HPDE6-E6E7 (cell line): ENCODE results near the gene SPRED2.

ENCODE experiments used
- DNase-seq: peaks from one replicate; pipeline ENCODE4 v3.0.0; 2011; ENCODE audit warnings: missing footprints; ENCODE audit errors: extremely low spot score

Gene SPRED2

DNA sequence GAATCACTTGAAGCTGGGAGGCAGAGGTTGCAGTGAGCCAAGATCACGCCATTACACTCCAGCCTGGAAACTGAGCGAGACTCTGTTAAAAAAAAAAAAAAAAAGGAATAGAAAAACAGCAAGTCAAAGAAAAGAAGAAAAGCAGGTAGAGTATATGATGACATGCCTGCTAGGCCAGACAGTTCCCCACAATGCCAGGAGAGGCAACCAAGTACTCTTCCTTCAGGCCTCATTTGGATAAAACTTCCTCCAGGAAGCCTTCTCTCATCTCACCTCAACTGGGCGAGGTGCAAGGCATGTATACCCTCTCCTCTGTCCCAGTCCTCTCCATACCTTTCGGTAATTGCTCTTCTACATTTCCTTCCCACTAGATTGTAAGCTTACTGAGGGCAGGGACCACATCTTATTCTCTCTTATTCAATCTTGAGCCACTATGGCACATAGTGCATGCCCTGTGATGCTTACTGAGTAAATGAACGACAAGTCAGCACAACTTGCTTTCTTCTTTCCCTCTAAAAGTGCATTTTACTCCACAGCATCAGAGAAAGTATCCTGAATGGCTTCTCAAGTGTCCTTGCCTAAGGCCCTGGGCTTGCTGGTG lies 10.1 kb upstream of the SPRED2 start:
- no peak for DNase-seq

- no peak for DNase-seq
Measured at GRCh38 chr2:65438137-65438899, 5.9 kb upstream of the SPRED2 start.

DNA sequence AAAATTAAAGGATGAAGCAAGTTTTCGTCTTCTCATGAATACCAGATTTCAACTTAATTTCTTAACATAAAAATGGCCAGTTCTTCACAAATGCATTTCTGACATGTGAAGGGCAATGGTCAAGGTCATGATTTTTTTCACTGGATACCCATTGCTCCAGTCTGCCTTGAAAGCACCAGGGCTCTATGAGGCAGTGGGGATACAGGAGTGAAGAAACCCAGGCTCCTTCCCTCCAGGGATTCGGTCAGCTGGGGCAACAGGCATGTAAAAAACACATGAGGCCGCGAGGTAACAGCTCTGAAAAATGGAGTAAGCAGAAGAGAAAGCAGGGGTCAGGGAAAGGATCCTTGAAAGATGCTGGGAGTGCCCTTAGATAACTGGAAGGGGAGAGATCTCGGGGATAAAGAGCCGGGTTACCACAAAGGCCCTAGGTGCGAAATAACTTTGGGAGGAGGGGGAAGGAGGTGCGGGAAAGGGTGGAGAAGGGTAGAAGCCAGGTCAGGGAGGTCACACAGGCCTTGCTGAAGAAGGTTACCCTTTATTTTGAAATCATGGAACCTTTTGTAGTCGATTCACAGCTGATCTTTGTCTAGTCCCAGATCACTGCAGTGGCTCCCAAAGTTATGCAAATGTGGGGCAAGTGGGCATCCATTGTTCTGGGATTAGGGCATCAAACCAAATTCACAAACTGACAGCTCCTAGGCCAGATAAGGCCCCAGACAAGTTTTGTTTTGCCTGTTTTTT lies 5.2 kb upstream of the SPRED2 start:
- DNase-seq = no peak

- DNase-seq = no peak
Measured at GRCh38 chr2:65436824-65437221, 4.4 kb upstream of the SPRED2 start.

GRCh38 chr2:65436169-65436823 lies 3.9 kb upstream of the SPRED2 start:
- DNase-seq = peak; percentile 77

GRCh38 chr2:65435625-65436168 lies 3.3 kb upstream of the SPRED2 start:
- peak; percentile 82 for DNase-seq

GRCh38 chr2:65434592-65435241 lies 2.3 kb upstream of the SPRED2 start:
- no peak for DNase-seq

DNA sequence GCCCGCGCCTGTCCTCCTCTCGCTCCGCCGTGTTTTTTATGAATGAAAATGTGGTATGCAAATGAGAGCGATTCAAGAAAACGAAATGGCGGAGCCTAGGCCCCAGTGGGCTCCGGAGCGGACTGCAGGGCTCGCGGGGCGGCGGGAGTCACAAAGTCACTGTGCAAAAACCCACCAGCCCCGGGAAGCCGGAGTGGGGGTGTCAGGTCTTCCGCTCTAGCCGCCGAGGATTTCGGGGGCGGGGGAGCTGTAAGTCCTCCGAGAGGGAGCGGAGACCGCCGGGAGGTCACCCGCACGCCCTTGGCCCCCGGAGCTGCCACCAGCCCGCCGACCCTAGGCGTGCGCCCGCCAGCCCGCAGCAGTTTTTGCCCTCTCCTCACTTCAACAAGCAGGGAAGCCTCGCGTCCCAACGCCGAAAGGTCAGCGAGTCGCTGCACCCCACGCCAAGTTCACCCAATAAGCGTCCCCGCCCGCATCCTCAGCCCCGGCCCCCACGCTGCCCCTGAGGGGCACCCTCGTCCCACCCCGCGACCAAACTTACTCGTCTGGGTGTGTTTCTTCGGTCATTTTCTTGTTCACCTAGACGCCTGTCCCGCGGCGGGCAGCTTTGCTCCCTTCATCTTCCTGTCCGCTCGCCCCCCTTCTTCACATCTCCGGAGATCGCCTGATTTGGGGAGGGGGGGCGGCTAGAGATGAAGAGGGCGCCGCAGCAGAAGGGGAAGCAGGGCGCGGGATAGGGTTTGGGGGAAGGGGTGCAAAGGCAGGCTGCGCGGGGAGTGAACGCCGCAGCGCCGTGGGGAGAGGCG lies 775 bp downstream of the SPRED2 start:
- DNase-seq = no peak

DNA sequence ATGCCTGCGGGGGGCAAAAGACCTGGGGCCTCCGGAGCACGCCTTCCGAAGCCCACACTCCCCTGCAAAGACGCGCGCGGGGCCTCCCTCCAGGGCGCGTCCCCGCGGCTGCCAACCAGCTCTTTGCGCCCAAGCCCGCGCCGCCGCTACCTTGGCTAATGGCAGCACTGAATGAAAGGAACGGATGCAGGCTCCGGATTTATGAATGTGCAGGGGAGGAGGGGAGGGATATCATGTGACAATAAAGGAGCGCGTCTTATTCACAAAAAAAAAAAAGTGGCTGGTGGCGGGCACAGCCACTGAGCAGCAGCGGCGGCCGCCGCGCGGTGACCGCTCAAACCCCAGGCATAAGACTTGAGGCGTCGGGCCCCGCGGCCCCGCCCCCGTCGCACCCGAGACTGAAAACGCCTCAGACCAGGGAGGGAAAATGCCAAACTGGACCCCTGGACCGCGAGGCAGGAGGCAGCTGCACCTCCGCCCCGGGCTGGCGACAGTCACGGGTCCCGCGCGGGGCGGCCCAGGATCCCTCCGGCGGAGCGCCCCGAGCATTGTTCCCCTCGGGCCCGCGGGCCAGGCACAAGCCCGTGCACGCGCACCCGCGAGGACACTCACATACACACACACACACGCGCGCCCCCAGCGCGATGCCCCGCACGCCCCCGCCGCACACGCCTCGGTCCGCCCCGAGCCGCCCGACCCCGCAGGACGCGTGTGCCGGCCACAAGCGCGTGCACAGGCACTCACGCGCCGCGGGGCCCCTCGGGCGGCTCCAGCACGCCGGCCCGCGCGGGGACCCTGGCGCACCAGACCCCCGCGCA lies 1.6 kb downstream of the SPRED2 start:
- no peak for DNase-seq

DNA sequence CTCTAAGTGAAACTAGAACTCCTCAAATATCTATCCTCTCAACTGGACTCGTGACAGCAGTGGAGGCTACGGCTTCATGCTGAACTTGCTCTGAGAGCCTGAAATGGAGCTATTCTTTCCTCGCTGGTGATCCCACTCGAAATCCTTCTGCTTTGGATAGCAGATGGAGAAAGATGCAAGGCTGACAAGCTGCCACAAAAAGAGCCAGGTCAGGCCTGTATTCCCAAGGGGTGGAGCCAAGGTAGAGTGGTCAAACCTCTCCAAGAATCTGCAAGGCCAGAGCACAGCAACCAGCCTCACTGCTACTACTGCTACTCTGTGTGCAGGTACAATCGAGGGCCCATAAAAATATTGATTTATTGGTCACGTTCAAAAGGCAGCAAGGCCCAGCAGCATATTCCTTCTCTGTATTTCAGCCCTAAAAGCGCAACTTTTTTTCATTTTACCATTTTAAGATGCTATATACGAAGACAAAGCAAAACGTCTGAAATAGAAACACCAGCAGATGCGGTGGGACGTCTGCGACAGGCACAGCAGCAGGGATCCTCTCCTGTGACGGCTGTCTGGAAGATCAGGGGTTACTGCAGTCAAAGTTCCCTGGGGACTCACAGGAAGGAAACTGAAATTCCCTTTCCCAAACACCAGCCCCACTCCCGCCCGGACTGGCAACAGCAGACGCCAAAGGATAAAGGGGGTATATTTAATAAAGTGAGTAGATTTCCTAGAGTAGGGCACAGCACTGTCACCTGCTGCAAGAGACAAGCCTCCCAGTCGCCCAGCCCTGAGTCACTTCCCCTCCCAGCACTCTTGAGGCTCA lies 2.4 kb downstream of the SPRED2 start:
- DNase-seq = no peak

- no peak for DNase-seq
Measured at GRCh38 chr2:65427532-65427931, 4.9 kb downstream of the SPRED2 start.

- no peak for DNase-seq
Measured at GRCh38 chr2:65425276-65425675, 7.1 kb downstream of the SPRED2 start.

DNA sequence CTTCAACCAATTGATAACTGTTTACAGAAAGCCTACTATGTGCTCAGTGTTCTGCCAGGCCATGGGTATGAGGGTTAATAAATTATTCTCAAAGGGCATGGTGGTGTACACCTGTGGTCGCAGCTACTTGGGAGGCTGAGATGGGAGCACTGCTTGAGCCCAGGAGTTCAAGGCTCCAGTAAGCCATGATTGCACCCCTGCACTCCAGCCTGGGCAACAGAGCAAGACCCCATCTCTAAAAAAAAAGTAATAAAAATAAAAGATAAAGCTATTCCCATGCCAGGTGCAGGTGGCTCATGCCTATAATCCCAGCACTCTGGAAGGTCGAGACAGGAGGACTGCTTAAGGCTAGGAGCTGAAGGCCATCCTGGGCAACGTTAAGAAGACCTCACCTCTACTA lies 8.0 kb downstream of the SPRED2 start:
- DNase-seq = no peak

DNA sequence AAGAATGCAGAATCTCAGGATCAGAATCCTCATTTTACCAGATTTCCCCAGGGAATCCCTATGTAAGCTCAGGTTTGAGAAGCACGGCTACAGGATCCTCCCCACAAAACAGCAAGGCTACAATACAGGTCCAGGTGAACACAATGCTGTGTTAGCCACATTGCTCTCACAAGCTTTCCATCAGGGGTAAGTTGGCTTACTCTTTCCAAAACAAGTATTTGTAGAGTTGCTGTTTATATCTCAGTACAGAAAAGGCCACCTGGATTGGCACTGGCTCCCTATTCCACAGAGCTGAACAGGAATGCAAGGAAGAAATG lies 11.0 kb downstream of the SPRED2 start:
- DNase-seq = no peak

- no peak for DNase-seq
Measured at GRCh38 chr2:65420712-65421431, 11.5 kb downstream of the SPRED2 start.

- no peak for DNase-seq
Measured at GRCh38 chr2:65417509-65418085, 14.8 kb downstream of the SPRED2 start.

GRCh38 chr2:65416945-65417344 lies 15.5 kb downstream of the SPRED2 start:
- DNase-seq = no peak

- DNase-seq = no peak
Measured at GRCh38 chr2:65416321-65416720, 16.1 kb downstream of the SPRED2 start.
